GM03348 (cell line): Measurements from ENCODE around the gene TRIP6.

Experiments
- DNase-seq: peaks from one replicate; pipeline ENCODE4 v3.0.0; 2012; ENCODE audit warnings: low spot score

The TRIP6 gene

DNA sequence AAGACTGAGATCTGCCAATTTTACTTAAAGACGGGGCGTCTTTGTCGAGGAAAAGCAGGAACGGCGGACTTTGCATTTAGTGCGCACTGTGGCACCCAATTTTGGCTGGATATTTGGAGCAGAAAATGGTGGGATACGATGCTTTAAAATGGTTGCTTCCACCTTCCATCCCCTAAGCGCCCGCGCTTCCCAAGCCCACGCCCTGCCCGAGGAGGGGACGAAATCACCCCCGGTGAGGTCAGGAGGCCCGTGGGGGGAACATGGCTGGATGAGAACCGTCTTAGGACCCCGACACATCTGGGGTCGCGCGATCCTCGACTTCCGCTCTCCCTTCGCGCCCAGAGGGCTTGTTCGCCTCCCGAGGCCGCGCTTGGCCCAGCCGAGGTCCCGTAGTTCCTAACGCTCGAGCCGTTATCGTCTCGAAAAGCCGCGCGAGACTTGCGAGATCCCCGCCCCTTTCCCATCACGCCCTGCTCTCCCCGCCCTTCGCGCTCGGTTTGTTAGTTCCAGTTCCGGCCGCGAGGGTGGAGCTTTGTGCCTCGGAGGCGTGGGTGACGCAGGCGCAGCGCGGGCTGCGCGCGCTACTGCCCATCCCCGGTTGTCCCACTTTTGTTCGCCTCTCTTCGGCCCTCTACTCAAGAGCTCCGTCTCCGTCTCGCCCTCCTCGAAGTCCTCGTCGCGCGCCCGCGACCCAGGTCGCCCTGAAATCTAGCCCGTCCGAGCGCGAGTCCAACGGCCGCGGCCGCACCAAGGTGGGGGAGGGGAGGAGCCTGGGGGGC lies 7.6 kb downstream of the TRIP6 start, which contains the start of gene SRRT:
TSS of gene SRRT (plus strand) at position 527 of the 779 bp plus-strand sequence. CDS start 488 bp downstream, outside the sequence.
- DNase-seq, result peak; percentile 98

DNA sequence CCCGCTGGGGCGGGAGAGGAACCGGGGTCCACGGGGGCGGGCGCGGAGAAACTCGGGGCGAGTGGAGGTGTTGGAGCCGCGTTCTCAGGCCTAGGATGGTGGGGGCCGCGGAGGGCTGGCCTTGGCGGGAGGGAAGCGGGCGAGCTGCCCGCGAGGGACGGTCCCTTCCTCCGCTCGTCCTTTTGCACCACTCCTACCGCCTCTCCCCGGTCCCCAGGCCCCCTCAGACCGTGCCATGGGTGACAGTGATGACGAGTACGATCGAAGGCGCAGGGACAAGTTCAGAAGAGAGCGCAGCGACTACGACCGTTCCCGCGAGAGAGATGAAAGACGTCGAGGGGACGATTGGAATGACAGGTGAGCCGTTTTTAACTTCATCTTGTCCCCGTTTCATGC lies 8.2 kb downstream of the TRIP6 start:
- peak; percentile 63 for DNase-seq

DNA sequence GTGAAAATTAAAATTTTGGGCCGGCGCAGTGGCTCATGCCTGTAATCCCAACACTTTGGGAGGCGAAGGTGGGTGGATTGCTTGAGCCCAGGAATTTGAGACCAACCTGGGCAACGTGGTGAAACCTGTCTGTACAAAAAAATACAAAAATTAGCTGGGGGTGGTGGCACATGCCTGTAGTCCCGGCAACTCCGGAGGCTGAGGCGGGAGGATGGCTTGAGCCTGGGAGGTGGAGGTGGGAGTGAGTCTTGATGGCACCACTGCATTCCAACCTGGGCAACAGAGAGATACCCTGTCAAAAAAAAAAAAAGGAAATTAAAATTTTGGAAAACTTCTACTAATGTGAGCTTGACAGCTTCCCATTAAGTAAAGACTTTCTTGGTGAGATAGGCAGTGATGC lies 10.8 kb downstream of the TRIP6 start:
- DNase-seq, result no peak

DNA sequence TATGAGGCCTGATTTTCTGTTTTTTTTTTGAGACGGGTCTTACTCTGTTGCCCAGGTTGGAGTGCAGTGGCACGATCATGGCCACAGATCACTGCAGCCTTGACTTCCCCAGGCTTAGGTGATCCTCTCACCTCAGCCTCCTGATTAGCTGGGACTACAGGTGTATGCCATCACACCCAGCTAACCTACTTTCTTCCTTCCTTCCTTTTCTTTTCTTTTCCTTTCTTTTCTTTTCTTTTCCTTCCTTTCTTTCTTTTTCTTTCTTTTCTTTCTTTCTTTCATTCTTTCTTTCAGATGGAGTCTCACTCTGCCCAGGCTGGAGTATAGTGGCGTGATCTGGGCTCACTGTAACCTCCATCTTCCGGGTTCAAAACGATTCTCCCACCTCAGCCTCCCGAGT lies 11.5 kb downstream of the TRIP6 start:
- no peak for DNase-seq

DNA sequence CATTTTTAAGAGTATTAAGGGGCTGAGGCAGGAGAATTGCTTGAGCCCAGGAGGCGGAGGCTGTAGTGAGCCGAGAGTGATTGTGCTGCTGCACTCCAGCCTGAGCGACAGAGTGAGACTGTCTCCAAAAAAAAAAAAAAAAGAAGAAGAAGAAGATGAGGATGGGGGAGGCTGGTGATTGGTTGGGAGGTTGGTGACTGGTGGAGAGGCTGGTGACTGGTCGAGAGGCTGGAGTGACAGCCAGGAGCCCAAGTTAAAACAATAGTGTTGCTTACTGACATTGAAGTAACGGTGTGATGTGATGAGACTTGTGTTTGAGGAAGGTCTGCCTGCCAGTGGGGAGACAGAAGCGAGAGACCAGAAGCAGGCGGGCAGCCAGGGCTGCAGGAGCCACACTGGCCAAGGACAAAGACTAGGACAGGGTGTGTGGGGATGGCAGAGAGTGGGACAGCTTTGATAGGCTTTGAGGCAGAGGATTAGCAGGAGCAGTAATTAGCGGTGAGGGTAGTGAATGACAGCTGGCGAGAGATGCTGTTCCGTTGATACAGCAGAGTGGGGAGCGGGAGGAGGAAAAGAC lies 12.6 kb downstream of the TRIP6 start:
- DNase-seq, result no peak

DNA sequence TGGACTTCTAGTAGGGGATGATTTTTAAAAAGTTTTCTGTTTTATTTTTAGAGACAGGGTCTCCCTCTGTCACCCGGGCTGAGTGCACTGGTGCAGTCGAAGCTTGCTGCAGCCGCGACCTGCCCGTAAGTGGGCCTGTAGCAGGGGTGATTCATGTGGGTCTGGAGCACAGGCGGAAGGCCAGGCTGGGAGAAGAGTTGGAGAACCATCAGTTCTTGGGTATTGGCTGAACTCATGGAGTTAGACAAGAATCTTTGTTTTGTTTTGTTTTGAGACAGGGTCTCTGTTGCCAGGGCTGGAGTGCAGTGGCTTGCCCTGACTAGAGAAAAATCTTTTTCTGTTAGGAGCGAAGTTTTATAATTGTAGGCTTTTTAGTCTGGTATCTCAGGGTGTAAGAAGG lies 13.5 kb downstream of the TRIP6 start:
- DNase-seq, result no peak

DNA sequence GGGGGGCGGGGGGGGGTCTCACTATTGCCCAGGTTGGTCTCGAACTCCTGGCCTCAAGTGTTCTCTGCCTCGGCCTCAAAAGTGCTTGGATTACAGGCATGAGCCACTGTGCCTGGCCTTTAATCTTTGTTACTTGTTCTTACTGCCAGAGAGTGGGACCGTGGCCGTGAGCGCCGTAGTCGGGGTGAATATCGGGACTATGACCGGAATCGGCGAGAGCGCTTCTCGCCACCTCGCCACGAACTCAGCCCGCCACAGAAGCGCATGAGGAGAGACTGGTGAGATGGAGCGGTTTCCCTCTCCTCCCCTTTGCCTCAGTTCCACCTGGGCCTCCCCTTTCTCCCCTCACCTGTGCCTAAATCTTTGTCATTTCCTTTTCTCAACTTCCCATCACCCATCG lies 13.9 kb downstream of the TRIP6 start:
- DNase-seq, result no peak

DNA sequence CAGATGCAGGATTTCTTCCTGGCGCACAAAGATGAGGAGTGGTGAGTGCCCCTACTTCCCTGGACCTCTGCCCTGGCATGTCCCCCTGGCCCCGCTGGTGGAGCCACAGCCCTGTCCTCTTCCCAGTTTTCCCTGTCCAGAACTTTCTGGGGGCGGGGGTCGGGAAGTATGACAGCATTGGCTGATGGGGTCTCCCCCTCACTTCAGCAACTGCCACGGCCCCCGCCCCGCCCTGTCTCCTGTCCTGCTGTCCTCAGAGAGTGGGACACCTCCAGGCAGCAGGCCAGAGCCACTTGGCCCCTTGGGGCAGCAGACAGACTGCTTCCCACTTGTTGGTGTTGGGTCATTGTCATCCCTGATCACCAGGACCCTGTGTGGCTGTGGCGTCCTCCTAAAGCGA lies 15.0 kb downstream of the TRIP6 start:
- DNase-seq, result no peak

DNA sequence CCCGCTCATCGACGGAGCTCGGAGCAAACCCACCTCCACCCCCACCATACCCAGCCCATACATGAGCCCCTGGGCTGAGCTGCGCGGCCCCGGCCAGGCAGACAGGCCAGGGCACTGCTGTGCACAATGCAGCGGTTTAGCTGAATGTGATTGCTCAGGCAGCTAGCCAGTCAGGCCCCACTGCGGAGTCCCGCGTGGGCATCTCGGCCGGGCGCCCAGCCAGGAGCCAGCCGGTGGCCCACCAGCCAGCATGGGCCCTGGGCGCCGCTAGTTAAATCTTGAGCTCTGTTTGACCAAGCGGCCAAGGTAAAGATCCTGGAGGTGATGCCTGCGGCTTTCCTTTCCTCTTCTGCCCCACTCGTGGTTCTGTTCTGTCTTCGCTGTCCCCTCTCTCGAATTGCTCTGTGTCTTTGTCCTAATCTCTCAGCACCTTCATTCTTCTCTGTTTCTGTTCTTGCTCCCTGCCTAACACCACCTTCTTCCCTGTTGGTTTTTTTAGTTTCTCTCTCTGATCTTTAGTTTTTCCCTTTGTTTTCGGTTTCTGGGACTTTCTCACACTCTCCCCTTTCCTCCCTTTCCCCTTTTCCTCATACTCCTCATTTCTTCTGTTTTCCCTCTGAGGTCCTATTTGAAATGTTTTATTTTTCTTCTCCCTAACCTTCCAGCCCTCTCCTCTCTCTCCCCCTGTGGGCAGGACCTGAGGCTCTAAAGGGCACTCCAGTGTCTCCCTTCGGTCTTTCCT lies 15.8 kb downstream of the TRIP6 start:
- DNase-seq, result no peak

DNA sequence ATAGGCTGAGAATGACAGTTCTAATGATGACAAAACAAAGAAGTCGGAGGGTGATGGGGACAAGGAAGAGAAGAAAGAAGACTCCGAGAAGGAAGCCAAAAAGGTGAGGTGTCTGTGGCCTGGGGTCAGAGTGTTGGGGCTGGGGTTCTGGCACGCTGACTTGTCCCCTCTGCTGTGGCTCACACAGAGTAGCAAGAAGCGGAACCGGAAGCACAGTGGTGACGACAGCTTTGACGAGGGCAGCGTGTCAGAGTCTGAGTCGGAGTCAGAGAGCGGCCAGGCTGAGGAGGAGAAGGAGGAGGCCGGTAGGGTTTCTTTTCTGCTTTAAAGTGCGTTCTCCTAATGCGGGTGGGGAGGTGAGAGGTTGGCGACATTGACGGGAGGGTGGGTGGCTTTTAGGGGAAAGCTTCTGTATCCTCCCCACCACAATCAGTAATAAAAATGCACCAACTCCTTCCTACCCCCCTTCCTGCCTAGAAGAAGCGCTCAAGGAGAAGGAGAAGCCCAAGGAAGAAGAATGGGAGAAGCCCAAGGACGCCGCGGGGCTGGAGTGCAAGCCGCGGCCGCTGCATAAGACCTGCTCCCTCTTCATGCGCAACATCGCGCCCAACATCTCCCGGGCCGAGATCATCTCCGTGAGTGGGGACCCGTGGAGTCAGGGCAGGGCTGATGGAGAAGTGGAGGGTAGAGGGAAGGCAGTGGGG lies 17.7 kb downstream of the TRIP6 start:
- no peak for DNase-seq

DNA sequence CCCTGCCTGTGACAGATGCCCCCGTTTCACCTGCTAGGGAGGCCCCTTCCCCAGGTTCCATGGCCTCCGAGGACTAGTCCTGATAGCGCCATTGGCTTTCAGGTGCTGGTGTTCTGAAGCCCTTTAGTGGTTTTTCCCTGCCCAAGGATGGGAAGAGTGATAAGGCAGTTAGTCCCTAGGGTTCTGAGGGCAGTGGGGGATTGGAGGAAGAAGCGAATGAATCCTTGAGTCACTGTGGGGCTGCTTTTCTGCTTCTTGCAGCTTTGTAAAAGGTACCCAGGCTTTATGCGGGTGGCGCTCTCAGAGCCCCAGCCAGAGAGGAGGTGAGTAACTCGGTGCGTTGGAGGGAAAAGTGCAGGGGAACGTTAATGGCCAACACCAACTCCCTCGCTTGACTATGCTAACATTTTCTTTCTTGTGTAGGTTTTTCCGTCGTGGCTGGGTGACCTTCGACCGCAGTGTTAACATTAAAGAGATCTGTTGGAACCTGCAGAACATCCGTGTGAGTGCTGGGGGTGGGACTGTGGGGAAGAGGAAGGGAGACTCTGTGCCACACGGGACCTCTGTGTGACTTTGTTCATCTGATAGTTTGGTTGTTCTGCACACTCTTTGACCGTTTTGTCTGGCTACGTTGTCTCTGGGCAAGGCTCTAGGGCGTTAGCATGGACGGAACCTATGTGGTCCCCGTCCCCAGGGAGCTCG lies 18.4 kb downstream of the TRIP6 start:
- DNase-seq, result no peak

DNA sequence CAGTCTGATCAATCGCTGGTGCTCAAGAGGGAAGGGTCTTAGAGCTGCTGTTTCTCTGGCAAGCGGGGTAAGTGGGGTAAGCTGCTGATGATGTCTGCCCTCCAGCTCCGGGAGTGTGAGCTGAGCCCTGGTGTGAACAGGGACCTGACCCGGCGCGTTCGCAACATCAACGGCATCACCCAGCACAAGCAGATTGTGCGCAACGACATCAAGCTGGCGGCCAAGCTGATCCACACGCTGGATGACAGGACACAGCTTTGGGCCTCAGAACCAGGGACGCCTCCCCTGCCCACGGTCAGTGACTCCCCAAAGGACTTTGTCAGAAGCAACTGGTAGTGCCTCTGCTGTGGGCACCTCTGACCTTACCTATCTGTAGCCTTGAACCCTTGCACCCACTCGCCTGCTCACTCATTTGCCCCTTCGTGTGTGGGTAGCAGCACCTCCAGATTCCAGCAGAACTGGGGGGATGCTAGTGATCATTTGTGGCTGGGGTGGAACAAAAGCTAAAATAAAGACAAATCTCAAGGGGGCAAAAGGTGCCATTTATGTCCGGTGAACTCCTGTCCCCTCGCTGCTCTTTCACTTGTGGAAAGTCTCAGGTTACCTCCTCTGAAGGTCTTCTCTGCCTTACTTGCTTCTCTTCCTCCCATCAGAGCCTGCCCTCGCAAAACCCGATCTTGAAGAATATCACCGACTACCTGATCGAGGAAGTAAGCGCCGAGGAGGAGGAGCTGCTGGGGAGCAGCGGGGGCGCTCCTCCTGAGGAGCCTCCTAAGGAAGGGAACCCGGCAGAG lies 19.2 kb downstream of the TRIP6 start:
- DNase-seq, result no peak

DNA sequence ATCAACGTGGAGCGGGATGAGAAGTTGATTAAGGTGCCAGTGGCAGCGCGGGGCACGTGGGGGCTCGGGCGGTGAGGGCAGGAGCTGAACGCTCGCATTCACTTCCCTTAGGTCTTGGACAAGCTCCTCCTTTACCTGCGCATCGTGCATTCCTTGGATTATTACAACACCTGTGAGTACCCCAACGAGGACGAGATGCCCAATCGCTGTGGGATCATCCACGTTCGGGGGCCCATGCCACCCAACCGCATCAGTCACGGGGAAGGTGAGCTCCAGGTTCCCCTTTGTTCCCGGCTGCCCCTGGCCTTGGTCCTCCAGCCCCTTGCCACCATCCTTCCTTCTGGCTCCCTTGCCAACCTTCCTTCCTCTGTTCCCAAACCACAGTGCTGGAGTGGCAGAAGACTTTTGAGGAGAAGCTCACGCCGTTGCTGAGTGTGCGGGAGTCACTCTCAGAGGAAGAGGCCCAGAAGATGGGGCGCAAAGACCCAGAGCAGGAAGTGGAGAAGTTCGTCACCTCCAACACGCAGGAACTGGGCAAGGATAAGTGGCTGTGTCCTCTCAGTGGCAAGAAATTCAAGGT lies 19.8 kb downstream of the TRIP6 start:
- DNase-seq, result no peak

DNA sequence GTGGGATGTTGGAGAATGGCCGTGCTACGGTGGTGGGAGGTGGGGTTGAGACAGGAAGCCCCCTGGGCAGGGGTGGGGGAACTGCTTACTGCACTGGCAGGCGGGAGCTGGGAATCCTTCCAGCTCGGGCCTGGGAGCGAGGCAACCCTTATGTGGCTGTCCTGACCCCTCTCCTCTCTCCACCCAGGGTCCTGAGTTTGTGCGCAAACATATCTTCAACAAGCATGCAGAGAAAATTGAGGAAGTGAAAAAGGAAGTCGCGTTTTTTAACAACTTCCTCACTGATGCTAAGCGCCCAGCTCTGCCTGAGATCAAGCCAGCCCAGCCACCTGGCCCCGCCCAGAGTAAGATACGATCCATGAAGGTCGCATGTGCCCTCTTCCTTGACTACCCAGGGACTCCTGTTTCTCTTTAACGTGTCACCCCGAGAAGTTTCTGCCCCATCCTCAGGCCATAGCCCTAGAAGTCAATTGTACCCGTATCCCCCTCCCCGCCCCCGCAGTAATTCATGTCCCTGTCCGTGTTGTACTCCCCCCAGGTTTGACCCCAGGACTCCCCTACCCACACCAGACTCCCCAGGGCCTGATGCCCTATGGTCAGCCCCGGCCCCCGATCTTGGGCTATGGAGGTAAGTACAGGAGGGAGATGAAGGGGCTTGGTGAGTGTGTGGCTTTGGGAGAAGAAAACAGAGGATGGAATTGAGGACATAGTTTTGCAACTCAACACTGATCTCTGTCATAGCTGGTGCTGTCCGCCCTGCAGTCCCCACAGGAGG lies 20.5 kb downstream of the TRIP6 start:
- DNase-seq, result no peak

DNA sequence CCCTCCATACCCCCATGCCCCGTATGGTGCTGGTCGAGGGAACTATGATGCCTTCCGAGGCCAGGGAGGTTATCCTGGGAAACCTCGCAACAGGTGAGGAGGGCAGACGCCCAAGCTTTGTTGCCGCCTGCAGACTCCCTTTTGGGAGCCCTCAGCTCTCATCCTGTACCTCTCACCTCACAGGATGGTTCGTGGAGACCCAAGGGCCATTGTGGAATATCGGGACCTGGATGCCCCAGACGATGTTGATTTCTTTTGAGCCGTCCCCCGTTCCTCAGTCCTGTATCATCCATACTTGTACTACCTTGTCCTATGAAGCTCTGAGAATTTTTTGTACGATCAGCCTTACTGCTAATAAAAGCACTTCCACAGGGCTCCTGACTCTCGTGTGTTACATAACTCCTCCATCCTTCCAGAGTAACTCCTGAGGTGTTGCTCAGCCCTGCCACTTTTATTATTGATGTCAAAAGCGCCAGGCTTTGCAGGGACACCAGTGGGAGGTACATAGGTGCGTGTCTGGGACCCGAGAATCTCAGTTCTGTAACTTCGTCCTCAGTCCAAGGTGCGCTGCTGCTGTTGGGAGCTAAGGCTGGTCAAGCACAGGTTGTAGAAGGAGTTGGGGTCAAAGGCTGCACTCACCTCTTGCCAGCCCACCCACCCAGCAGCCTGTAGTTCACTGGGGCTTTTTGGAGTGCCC lies 21.3 kb downstream of the TRIP6 start:
- DNase-seq, result peak; percentile 7

DNA sequence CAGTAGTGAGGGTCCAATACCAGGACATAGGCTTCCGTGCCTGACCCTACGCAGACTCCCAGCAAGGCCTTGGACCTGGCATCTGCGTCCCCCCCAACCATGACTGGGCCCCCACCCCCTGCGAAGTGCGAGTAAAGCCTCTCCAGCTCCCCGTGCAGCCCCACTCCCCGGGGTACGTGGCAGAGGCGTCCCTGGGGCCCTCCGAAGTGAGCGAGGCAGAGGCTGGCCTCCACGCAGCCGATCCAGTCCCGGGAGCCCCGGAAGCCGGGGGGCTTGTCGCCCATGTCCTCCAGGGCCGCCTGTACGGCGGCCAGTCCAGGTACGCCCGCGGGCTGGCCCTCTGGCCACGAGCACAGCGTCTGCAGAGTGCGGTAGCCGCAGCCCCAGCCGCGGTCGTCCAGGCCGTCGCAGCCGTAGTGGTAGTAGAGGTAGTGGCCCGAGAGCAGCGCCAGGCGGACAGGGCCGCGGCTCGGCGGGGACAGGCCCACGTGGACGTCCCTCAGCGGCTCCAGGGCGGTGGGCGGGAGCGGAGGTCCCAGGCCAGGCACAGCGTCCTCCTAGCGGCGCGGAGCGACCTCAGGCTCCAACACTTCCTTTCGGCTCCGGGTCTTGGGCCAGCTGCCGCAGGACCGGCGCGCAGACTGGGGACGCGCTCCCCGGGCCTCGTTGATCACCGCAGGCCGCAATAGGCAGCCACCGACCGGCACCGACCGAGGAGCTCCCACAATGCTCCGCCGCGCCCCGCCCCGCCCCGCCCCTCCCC lies 22.0 kb downstream of the TRIP6 start, which contains the start of gene UFSP1:
TSS of gene UFSP1 (minus strand) at position 728 of the 763 bp plus-strand sequence. CDS start at position 284, 444 bp downstream.
- DNase-seq, result no peak

DNA sequence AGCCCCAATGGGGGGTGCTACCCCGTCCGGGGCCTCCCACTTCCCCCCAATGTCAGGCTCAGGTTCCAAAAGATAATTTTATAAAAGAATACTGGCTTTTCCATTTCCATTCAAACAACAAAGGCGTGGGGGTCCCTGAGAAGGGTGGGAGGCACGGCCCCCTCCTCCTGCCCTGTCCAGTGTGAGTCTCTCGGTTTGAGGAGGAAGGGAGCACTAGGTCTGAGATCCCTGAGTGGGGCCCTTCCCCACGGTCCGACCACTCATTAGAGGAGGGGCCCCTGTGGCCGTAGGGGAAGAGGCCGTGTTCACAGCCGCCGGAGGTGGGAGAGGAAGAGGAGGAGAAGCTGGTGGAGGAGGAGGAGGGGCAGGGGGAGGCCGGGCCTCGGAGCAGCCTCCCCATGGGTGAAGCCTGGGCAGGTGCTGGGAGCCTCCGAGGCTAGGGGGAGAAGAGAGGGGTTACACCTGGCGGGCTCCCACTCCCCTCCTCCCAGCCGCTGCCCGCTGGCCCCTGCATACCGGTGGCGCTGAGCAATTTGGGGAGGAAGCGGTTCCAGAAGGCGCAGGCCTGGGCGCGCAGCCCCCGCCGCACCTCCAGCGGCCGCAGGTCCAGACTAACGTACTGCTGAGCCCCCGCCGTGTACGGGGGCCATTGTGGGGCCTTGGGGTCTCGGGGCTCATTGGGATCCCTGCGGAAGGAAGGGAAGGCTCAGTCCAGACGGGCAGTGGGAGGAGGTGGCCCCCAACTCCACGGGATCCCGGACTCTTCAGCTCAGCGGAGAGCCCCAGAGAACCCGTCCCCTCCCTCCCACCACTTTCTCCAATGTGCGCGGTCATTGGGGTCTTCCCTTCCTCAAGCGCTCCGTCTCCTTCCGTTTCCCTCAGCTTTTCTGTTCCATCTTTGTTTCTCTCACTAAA lies 23.7 kb downstream of the TRIP6 start:
- DNase-seq, result peak; percentile 3
